ENCODE measurements around the gene CADM2. TPM values are rescaled to one million over a fixed set of nuclear protein-coding genes. Genes with fewer than 3 reads are reported as not detected.

Gene CADM2
- total RNA-seq, 2 donors from 2014 or later: not detected

GRCh38 chr3:85867072-85867471 lies 908.3 kb downstream of the CADM2 start:
- Mint-ChIP-seq H3K27me3 (no peaks in the 10 kb centered on the region), H3K4me3 (no peak overlapping the region), H3K36me3 (ENCODE audit: low read depth) (no peaks in the 10 kb centered on the region), H3K9me3 (peaks cover 24% of the 10 kb centered on the region), H3K27ac (no peak overlapping the region), H3K4me1 (no peaks in the 10 kb centered on the region)
- ATAC-seq (replicated peaks): no peak

- no peak overlapping the region for H3K27ac Mint-ChIP-seq
- H3K4me1 Mint-ChIP-seq: no peaks in the 10 kb centered on the region
- no peaks in the 10 kb centered on the region for H3K36me3 Mint-ChIP-seq (ENCODE audit: low read depth)
- no peak overlapping the region for H3K4me3 Mint-ChIP-seq
- H3K9me3 Mint-ChIP-seq: peaks cover 11% of the 10 kb centered on the region
- H3K27me3 Mint-ChIP-seq: no peaks in the 10 kb centered on the region
- ATAC-seq (replicated peaks): no peak
These were observed 916.8 kb downstream of the CADM2 start for GRCh38 chr3:85875589-85875988.

GRCh38 chr3:85877631-85878030 lies 918.8 kb downstream of the CADM2 start:
- Mint-ChIP-seq H3K27ac (no peak overlapping the region), H3K4me1 (no peaks in the 10 kb centered on the region), H3K27me3 (no peaks in the 10 kb centered on the region), H3K4me3 (no peak overlapping the region), H3K9me3 (peaks cover 12% of the 10 kb centered on the region), H3K36me3 (ENCODE audit: low read depth) (no peaks in the 10 kb centered on the region)
- no peak for ATAC-seq (replicated peaks)

DNA sequence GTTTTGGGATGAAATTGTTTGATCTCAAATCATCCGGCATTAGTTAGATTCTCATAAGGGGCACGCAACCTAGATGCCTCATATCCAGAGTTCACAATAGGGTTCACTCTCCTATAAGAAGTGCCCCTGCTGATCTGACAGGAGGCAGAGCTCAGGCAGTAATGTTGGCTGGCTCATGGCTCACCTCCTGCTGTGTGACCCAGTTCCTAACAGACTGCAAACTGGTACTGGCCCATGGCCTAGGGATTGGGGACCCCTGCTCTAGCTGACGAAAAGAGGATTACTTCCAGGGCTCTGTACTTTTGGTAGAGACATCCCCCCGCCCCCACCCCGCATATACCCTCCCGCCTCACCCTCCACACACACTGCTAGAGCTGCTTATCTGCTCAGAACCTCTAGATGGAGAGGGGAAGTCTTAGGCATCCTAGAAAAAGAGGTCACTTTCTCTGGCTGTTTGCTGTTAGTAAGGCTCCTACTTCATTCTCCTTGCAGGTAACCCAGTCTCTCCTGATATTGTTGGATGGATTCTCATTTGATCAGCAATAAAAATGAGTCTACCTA lies 923.1 kb downstream of the CADM2 start:
- Mint-ChIP-seq H3K9me3 (peaks cover 5% of the 10 kb centered on the region), H3K4me3 (no peak overlapping the region), H3K27me3 (no peaks in the 10 kb centered on the region), H3K27ac (no peak overlapping the region), H3K4me1 (no peaks in the 10 kb centered on the region), H3K36me3 (ENCODE audit: low read depth) (no peaks in the 10 kb centered on the region)
- no peak for ATAC-seq (replicated peaks)

GRCh38 chr3:85890043-85890555 lies 931.3 kb downstream of the CADM2 start:
- no peaks in the 10 kb centered on the region for H3K36me3 Mint-ChIP-seq (ENCODE audit: low read depth)
- H3K4me3 Mint-ChIP-seq: no peak overlapping the region
- no peak for ATAC-seq (replicated peaks)
- no peaks in the 10 kb centered on the region for H3K27me3 Mint-ChIP-seq
- H3K9me3 Mint-ChIP-seq: peaks cover 15% of the 10 kb centered on the region
- H3K27ac Mint-ChIP-seq: no peak overlapping the region
- no peaks in the 10 kb centered on the region for H3K4me1 Mint-ChIP-seq

DNA sequence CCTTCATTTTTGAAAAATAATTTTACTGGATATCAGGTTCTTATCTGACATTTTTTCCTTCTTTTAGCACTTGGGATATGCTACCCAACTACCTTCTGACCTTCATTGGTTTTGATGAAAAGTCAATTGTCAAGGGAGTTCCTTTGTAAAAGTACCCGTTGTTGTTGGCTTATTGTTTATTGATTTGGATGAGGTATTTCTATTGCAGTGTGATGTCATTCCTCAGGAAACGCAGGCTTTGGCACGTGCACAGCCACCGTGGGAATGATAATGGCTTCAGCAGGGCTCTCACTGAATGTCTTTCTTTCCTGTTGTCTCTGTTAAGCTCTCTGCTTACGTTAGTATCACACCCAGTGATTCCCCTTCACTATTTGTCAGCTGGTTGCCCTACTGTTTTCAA lies 944.6 kb downstream of the CADM2 start:
- no peak overlapping the region for H3K4me3 Mint-ChIP-seq
- ATAC-seq (replicated peaks): no peak
- no peaks in the 10 kb centered on the region for H3K27me3 Mint-ChIP-seq
- no peaks in the 10 kb centered on the region for H3K36me3 Mint-ChIP-seq (ENCODE audit: low read depth)
- no peaks in the 10 kb centered on the region for H3K4me1 Mint-ChIP-seq
- no peak overlapping the region for H3K27ac Mint-ChIP-seq
- peaks cover 7% of the 10 kb centered on the region for H3K9me3 Mint-ChIP-seq

- Mint-ChIP-seq H3K9me3 (peaks cover 11% of the 10 kb centered on the region), H3K27me3 (no peaks in the 10 kb centered on the region), H3K27ac (no peak overlapping the region), H3K4me1 (no peaks in the 10 kb centered on the region), H3K4me3 (no peak overlapping the region), H3K36me3 (ENCODE audit: low read depth) (no peaks in the 10 kb centered on the region)
- ATAC-seq (replicated peaks): no peak
These were observed 954.2 kb downstream of the CADM2 start for GRCh38 chr3:85912980-85913379.

DNA sequence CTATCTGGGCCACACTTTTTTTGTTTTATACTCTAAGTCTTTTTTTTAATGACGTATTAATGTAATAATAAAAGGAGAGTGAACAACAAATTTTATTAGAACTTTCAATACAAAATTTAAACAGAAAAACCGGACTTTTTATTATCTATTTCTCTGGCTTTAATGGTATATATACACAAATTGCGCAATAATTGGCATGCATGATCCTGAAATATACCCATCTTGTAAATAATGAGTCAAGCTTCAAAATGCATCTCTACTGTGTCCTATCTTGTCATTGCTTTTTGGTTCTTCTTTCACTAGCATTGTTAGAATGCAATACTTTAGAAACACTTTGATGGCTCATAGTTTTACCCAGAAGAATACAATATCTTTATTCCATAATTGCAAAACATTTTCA lies 963.6 kb downstream of the CADM2 start:
- Mint-ChIP-seq H3K4me3 (no peak overlapping the region), H3K4me1 (no peaks in the 10 kb centered on the region), H3K9me3 (peaks cover 8% of the 10 kb centered on the region), H3K36me3 (ENCODE audit: low read depth) (no peaks in the 10 kb centered on the region), H3K27me3 (no peaks in the 10 kb centered on the region), H3K27ac (no peak overlapping the region)
- ATAC-seq (replicated peaks): no peak

DNA sequence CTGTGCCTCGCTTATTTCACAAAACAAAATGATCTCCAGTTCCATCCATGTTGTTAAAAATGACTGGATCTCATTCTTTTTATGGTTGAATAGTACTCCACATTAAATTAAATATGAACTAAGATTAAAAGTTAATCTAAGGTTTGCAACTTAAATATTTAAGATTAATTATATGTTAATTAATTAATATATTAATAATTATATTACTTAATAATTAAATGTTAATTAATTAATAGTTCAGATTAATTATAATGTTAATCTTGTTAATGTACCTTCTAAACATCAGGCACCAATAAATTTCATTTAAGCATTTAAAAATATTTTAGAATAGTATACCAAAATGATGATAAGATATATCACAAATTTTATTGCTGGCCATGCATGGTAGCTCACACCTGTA lies 971.9 kb downstream of the CADM2 start:
- Mint-ChIP-seq H3K27ac (no peak overlapping the region), H3K9me3 (peaks cover 5% of the 10 kb centered on the region), H3K36me3 (ENCODE audit: low read depth) (no peaks in the 10 kb centered on the region), H3K4me1 (no peaks in the 10 kb centered on the region), H3K4me3 (no peak overlapping the region), H3K27me3 (no peaks in the 10 kb centered on the region)
- ATAC-seq (replicated peaks): no peak

GRCh38 chr3:85933326-85933725 lies 974.5 kb downstream of the CADM2 start:
- Mint-ChIP-seq H3K27ac (no peak overlapping the region), H3K36me3 (ENCODE audit: low read depth) (no peaks in the 10 kb centered on the region), H3K9me3 (peaks cover 8% of the 10 kb centered on the region), H3K4me3 (no peak overlapping the region), H3K4me1 (no peaks in the 10 kb centered on the region), H3K27me3 (no peaks in the 10 kb centered on the region)
- ATAC-seq (replicated peaks): no peak

DNA sequence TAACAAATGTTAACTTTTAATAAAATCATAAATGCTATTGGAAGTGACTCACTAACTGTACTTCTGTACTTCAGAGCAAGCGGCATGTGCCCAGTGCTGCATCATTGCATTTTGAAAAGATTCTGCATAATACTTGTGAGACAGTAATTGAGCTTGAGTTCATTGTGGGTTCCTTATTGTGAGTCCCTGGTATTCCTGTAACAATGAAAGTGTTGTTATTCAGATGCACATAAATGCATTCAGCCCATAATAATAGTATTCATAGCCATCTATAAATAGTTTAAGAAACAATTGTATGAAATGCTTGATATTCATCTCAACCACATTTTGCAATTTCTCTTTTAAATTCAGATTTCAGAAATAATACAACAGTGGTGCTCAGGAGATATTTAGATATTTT lies 976.4 kb downstream of the CADM2 start:
- no peak overlapping the region for H3K4me3 Mint-ChIP-seq
- no peak for ATAC-seq (replicated peaks)
- no peak overlapping the region for H3K27ac Mint-ChIP-seq
- H3K36me3 Mint-ChIP-seq (ENCODE audit: low read depth): no peaks in the 10 kb centered on the region
- no peaks in the 10 kb centered on the region for H3K27me3 Mint-ChIP-seq
- peaks cover 8% of the 10 kb centered on the region for H3K9me3 Mint-ChIP-seq
- H3K4me1 Mint-ChIP-seq: no peaks in the 10 kb centered on the region

DNA sequence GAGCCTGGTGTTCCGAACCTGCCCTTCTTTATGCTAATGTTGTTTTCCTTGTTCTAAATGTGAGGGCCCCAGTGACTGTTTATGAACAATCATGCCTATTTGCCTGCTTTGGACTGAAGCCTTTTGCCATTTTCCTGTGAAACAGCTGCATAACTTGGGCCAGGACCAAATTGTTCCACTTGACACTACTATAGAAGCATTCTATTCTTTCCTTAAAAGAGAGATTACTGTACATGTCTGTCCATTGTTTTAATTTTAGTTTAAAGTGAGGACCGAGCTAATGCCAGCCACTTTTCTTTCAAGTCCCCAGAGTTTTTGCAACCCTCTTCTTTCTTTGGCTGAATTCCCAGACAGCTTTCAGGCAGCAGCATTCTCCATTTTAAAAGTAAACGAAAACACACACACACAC lies 980.3 kb downstream of the CADM2 start:
- Mint-ChIP-seq H3K36me3 (ENCODE audit: low read depth) (no peaks in the 10 kb centered on the region), H3K4me1 (no peaks in the 10 kb centered on the region), H3K27me3 (no peaks in the 10 kb centered on the region), H3K9me3 (peaks cover 11% of the 10 kb centered on the region), H3K27ac (no peak overlapping the region), H3K4me3 (no peak overlapping the region)
- ATAC-seq (replicated peaks): no peak

DNA sequence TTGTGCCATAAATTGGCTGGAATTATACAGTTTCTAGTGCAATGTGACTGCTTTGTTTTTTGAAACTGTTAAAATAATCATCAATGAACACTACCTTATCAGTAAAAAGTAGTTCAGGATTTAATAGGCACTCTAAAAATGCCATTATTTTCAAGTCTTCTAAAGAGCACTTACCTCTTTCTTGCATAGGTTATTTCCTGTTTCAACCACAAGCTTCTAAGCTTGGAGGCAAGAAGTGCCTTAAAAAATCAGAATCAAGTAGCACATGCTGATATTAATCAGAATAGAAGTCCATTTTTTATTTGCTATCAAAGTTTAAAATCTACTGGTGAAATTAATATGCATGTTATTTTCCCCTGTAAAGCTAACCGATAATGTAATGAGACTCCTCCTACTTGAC lies 991.6 kb downstream of the CADM2 start:
- Mint-ChIP-seq H3K27me3 (no peaks in the 10 kb centered on the region), H3K36me3 (ENCODE audit: low read depth) (no peaks in the 10 kb centered on the region), H3K27ac (no peak overlapping the region), H3K4me1 (no peaks in the 10 kb centered on the region), H3K4me3 (no peak overlapping the region), H3K9me3 (no peaks in the 10 kb centered on the region)
- ATAC-seq (replicated peaks): no peak

GRCh38 chr3:85960793-85961192 lies 1002.0 kb downstream of the CADM2 start:
- Mint-ChIP-seq H3K4me1 (no peaks in the 10 kb centered on the region), H3K4me3 (no peak overlapping the region), H3K9me3 (peaks cover 4% of the 10 kb centered on the region), H3K27me3 (no peaks in the 10 kb centered on the region), H3K27ac (no peak overlapping the region), H3K36me3 (ENCODE audit: low read depth) (no peaks in the 10 kb centered on the region)
- no peak for ATAC-seq (replicated peaks)

- H3K27me3 Mint-ChIP-seq: no peaks in the 10 kb centered on the region
These were observed 1019.0 kb downstream of the CADM2 start for GRCh38 chr3:85977615-85978338.

More at GRCh38 chr3:85977615-85978338, 1019.0 kb downstream of the CADM2 start:
- Mint-ChIP-seq H3K36me3 (ENCODE audit: low read depth) (no peaks in the 10 kb centered on the region), H3K27ac (no peak overlapping the region), H3K4me1 (no peaks in the 10 kb centered on the region), H3K4me3 (no peak overlapping the region), H3K9me3 (peaks cover 4% of the 10 kb centered on the region)
- ATAC-seq (replicated peaks): no peak

Measured in activated T-helper 17 cell treated with anti-CD3 and anti-CD28 coated beads, Interleukin-2, amount 50 U/mL, for 72 hours (primary cell).